GM13976 (cell line): ENCODE measurements around the gene SNN.

Source experiments
- DNase-seq: peaks from one replicate; pipeline ENCODE4 v3.0.0; 2012; ENCODE audit warnings: low spot score
- in situ Hi-C: fragments of 300-500 bp; cut with MboI; formaldehyde crosslinking; loops from one replicate; pipeline ENCODE4 v1.12.0; 2022; ENCODE audit warnings: low sequenced_read_pairs, mixed read lengths, inconsistent platforms; ENCODE audit not compliant: unreplicated experiment
- TF ChIP-seq, protein P1 (sequence below): IDR thresholded peaks from 2 replicates; pipeline ENCODE4 v1.5.1; 2012; ENCODE audit warnings: borderline replicate concordance, mild to moderate bottlenecking; ENCODE audit not compliant: insufficient read depth; ENCODE audit errors: extremely low read depth, missing control alignments, control extremely low read depth

Gene SNN

DNA sequence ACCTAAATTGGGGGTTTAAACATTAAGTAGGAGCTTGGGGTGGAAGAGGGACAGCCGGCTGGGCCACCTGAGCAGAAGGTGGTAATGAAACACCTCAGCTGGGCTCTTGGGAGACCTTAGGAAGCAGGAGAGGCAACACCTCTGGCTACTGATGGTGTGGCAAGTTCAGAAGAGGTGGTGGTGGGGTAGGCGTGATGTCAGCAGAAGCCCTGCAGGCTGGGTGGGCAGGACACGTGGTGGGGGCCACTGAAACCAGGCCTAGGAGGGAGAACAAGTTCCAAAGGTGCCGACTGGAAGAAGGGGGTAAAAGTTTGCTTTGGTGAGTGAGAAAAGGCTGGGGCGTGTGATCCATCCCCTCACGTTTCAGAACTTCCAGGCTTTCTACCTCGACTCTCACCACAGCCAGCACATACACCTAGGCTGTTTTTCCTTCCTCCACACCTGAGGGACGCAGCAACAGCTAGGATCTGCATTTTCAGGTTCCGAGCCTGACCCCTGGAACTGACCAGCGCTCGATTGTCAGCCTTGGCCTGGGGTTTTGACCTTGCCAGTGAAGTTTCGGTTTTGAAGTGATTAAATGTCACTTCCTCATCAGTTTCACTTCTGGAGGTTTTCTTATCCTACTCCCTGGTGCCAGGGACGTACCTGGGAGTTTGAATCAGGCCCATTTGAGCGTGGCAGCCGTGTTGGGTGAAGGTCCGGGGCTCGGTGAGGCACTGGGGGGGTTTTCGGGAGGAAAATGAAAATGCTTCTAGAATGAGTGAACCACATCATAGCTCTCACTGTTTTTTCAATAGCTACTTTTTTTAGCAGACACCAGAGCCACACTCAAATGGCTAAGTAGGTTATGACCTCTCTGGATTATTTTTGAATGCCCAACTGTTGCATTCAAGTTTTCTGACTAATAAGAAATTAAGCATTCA is 10.0 kb downstream of the SNN start:
- no peak for DNase-seq
- in situ Hi-C loops = no loop called here

DNA sequence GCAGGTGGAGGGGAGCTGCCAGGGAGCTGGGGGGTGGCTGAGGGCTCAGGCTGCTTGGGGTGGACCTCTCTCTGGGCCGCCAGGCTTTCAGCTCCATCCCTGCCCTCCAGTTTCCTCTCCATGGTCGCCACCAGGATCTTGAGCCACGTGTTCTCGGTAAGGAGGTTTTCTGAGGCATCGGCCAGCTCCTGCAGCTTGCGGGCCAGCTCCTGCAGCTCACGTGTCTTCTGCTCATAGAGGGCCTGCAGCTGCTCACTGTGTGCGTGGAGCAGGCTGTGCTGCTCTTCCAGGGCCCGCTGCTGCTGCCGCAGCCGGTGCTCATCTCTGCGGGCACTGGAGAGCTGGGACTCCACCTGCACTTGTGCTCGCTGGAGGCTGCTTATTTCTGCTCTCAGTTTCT is 11.0 kb downstream of the SNN start:
- TF ChIP-seq, protein P1, sequence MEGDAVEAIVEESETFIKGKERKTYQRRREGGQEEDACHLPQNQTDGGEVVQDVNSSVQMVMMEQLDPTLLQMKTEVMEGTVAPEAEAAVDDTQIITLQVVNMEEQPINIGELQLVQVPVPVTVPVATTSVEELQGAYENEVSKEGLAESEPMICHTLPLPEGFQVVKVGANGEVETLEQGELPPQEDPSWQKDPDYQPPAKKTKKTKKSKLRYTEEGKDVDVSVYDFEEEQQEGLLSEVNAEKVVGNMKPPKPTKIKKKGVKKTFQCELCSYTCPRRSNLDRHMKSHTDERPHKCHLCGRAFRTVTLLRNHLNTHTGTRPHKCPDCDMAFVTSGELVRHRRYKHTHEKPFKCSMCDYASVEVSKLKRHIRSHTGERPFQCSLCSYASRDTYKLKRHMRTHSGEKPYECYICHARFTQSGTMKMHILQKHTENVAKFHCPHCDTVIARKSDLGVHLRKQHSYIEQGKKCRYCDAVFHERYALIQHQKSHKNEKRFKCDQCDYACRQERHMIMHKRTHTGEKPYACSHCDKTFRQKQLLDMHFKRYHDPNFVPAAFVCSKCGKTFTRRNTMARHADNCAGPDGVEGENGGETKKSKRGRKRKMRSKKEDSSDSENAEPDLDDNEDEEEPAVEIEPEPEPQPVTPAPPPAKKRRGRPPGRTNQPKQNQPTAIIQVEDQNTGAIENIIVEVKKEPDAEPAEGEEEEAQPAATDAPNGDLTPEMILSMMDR = no peak
- DNase-seq = no peak
- in situ Hi-C loops = no loop called here

More for the DNA sequence above, 10.0 kb downstream of the SNN start:
- TF ChIP-seq, protein P1 = no peak

DNA sequence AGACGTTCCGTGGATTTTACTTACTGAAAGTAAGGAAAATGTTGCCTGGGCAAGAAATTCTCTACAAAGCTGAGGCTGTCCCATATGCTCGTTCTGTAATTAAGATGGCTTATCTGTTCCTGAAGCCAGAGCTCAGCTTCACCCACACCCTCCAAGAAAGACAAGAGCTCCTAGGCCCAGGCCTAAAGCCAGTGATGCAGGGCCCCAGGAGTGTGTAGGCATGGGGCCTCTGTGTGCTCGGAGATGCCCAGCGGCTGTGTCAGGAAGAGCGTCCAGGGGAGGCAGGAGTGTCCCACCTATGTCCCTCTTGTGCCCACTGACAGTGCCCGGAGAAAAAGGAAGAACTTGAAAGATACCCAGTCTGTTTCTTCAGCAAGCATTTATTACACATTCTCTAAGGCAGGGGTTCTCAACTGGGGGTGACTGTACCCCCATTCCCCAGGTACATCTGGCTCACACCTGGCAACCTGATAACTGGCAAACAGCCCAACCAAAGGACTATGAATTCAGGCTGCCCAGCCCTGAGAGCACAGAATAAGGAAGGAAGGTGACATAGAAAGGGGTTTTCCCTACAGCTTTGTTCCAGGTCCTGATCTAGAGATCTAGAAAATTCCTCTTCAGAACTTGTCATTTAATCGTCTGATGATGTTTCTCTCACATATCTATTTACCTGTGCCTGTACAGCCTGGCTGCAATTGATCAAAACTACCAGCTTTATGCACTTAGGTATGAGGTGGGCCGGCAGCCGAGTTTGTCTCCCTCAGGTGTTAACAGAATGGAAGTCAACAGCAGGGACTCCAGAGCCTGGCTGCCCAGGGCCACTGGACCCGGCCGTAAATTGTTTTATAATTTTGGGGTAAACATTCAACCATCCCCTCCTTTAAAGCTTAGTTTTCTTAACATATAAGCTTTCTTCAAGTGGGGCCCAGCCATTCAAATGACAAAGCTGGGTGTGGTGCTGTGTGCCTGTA is 12.0 kb downstream of the SNN start:
- TF ChIP-seq, protein P1 = no peak
- in situ Hi-C loops = no loop called here
- no peak for DNase-seq

DNA sequence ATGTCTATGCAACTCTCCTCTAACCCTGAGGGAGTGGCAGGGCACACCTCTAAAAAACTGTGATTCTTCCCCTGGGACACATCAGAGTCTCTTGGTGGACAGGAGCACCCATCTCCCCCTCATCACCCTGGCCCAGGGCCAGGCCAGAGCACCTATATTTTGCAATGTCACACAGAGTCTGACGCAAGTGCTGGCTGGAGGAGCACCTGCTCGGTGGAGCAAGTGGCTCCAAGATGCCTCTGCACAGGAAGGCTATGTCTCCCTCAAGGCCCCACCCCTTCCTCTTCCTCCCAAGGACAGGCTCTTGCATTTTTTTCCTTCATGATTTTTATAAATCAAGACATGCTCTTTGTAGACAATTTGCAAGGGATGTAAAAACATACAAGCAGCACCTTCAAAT is 13.3 kb downstream of the SNN start:
- in situ Hi-C loops = no loop called here
- TF ChIP-seq, protein P1 = no peak
- DNase-seq = no peak

DNA sequence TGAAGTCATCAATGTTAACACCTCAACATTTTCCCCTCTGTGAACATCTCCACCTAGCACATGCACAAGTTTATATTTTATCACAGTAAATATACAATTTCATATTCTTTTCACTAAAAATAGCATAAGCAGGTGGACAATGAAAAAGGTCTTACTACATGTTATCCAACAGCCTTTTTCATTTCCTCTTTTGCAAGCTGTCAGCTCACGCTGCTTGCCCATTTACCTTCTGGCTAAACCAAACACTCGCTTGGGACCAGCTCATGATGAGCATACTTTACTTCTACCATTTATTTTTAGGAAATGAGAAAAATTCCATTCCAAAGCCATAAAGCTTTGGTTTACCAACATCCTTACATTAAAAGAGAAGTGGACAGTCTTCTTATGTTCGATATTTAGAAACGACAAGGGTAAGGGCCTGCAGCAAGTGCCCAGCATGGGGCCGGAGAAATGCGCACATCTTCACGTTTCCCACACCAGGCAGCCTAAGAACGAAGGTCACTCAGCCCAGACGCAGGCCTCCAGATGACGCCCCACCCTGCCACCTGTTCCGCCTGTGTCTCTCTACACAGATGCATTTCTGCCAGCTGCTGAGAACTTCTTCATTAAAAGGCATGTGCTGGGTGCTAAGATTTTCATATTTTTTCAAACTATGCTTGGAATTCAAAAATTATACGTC is 13.9 kb downstream of the SNN start:
- no peak for DNase-seq
- in situ Hi-C loops = no loop called here
- TF ChIP-seq, protein P1 = no peak

DNA sequence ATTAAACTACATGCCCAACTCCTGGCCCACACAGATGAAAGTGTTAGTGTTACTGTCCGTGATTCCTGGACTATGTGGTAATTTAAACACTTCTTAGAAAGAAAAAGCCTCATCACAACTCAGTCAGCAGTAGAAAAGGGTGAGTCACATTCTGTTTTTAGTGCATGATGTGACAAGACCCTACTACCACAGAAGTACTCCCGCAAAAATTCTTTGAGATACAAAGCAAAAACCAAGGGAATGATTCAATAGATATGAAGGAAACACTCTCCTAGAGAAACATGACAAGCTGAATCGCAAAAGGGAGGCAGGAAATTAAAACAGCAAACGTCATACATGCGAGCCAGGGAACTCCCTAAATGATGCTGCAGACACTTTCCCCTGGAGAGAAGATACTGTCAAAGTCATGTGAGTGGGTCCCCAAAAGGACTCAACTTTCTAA is 14.4 kb downstream of the SNN start:
- in situ Hi-C loops = no loop called here
- TF ChIP-seq, protein P1 = no peak
- no peak for DNase-seq
